HG03520 (cell line): ENCODE data around the gene MTMR10.
A peak's percentile ranks its signal among the peaks of the same experiment; 100 is the strongest.

ENCODE experiments used
- ATAC-seq: cut with Tn5 transposase; IDR thresholded peaks from one replicate; pipeline ENCODE4 v1.9.1; 2021; ENCODE audit warnings: mild to moderate bottlenecking, moderate library complexity; ENCODE audit not compliant: unreplicated experiment

MTMR10 gene, protein sequence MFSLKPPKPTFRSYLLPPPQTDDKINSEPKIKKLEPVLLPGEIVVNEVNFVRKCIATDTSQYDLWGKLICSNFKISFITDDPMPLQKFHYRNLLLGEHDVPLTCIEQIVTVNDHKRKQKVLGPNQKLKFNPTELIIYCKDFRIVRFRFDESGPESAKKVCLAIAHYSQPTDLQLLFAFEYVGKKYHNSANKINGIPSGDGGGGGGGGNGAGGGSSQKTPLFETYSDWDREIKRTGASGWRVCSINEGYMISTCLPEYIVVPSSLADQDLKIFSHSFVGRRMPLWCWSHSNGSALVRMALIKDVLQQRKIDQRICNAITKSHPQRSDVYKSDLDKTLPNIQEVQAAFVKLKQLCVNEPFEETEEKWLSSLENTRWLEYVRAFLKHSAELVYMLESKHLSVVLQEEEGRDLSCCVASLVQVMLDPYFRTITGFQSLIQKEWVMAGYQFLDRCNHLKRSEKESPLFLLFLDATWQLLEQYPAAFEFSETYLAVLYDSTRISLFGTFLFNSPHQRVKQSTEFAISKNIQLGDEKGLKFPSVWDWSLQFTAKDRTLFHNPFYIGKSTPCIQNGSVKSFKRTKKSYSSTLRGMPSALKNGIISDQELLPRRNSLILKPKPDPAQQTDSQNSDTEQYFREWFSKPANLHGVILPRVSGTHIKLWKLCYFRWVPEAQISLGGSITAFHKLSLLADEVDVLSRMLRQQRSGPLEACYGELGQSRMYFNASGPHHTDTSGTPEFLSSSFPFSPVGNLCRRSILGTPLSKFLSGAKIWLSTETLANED

GRCh38 chr15:30991255-30992235 is at the start of gene MTMR10:
Gene MTMR10 (minus strand): TSS chr15:30991628. CDS start chr15:30991506, 122 bp downstream.
- peak; percentile 86 for ATAC-seq

DNA sequence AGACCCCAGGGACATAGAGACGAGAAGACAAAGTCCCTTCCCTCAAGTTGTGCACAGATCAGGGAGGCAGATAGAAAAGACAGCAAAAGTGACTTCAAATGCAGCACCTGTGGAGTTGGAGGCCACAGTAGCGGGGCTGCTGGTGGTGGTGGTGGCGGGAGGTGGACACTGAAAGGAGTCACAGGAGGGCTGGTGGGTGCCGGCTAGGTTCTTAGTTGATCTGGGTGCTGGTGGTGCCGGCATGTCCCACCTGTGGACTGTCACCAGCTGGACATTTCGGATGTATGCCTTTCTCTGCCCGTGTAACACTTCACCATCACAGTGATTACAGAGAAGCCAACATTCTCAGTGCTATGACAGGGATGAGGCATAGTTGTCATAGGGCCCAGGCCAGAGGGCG is 49.2 kb upstream of the MTMR10 start:
- ATAC-seq = no peak

GRCh38 chr15:31039961-31040360 is 48.5 kb upstream of the MTMR10 start:
- no peak for ATAC-seq

GRCh38 chr15:31037731-31038477 is 46.5 kb upstream of the MTMR10 start:
- no peak for ATAC-seq

DNA sequence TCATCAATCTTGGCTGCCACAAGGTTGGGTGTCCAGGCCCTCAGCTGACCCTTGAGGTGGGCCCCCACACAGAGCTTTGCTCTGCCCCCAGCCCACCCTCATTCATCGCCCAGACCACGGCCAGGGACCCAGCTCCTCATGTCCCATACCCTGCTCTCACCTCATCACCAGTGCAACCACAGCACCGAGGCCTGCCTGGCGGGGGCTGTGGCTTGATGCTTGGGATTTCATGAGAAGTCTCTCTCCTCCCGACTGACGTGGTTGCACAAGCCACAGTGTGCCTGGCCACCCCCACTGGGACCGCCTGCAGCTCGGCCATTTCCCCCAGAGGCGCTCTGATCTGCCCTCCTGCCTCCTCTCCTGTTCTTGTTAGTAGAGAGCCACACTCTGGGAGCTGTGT is 45.4 kb upstream of the MTMR10 start:
- no peak for ATAC-seq

- ATAC-seq = no peak
These were observed 44.2 kb upstream of the MTMR10 start for GRCh38 chr15:31035610-31036009.

DNA sequence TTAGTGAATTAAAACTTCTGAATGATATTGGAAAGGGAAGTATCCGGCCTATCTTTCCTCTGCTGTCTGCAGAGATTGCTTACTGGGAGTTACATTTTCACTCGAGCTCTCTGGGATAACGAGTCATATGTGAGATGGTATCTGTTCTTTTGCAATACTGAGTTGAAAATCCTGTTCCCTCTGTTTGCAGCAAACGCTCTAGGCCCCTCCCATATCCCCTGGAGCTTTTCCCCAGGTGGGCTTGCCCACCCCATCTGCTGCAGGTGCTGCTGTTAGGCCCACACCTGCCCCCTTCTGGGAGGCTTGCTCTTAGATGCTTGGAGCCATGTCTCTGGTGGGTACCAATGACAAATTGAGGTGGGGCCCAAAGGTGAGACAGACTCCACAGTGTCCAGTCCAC is 42.7 kb upstream of the MTMR10 start:
- ATAC-seq = no peak

GRCh38 chr15:31032961-31033371 is 41.5 kb upstream of the MTMR10 start:
- no peak for ATAC-seq

GRCh38 chr15:31031471-31032067 is 40.1 kb upstream of the MTMR10 start:
- no peak for ATAC-seq

DNA sequence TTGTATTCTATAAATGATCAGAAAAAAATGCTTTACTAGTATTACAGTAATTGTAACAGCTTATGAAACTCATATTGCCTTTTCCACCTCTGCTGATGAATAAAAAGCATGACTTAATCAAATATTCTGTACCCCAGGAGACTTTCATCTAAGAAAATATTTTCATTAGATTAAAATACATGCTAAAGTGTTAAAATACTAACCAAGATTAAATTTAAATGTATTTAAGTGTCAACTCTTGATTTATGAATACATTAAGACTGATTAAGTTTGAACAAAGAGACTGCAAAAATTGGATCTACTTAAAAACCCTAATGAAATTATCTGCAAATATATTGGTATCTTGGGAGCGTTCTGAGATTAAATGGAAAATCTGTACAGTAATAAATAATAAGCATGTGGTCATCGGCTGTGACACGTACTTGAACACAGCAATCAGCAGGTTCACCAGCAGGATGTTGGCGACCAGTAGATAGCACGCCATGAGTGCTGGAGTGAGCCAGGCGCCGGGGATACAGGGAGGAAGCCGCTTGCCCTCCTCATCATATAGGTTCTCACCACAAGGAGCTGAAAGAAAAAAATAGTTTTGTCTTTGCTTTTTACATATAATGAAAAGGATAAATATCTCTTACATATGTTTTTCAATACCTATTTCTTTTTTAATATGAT is 36.6 kb upstream of the MTMR10 start:
- no peak for ATAC-seq

DNA sequence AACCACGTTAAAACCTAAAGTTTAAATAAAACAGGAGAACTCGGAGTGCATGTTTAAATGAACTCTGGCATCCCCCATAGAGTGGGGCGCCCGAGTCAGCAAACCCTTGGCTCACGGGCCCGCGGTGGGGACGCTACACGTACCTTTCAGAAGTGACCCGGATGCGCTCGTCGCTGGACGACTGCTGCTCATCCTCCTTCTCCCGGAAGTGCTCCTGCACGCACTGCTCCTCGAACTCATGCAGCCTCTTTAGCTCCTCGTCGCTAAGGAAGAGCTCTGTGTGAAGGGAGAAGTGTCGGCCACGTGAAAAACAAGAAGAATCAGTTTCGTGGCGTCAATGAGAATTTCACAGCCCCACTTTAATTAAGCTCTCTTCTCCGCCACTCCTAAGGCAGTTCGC is 34.6 kb upstream of the MTMR10 start:
- no peak for ATAC-seq

GRCh38 chr15:31024979-31025378 is 33.6 kb upstream of the MTMR10 start:
- ATAC-seq = no peak

GRCh38 chr15:31024330-31024729 is 32.9 kb upstream of the MTMR10 start:
- ATAC-seq = no peak

DNA sequence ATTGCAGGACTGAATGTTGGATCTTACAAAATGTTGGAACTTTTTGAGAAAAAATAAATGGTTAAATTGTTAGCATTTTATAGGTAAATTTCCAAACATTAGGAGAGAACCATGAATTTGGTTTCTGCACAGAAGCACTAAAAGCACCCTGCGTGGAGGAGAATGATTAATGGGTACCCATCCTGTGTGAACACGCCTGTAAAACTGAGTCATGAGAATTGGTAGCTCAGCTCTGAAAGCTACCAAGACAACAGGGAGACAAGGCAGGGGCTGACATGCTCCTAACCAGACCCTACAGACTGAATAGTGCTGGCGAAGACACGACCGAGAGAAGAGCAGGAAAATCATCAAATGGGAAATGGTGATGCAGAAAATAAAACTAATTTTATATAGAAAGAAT is 32.4 kb upstream of the MTMR10 start:
- no peak for ATAC-seq

DNA sequence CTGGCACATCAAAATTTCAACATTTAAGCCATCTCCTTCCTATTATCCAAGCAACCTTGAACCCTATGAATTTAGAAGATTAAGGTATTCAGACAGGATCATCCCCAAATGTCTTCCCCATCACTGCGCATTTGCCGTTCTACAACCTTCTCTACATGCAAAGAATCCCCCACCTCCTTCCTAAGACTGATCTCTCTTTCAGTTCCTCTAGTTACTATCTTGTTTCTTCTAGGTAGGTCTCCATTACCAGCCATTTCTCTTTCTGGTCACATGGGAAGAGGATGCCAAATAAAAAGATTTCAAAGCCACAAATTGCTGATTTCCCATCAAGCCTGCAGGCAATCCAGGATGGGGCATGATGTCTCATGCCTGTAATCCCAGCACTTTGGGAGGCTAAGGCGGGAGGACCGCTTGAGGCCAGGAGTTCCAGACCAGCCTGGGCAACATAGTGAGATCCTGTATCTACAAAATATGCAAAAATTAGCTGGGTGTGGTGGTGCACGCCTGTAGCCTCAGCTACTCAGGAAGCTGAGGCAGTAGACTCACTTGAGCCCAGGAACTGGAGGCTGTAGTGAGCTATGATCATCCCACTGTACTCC is 29.7 kb upstream of the MTMR10 start:
- no peak for ATAC-seq

GRCh38 chr15:31020542-31020941 is 29.1 kb upstream of the MTMR10 start:
- ATAC-seq = no peak

DNA sequence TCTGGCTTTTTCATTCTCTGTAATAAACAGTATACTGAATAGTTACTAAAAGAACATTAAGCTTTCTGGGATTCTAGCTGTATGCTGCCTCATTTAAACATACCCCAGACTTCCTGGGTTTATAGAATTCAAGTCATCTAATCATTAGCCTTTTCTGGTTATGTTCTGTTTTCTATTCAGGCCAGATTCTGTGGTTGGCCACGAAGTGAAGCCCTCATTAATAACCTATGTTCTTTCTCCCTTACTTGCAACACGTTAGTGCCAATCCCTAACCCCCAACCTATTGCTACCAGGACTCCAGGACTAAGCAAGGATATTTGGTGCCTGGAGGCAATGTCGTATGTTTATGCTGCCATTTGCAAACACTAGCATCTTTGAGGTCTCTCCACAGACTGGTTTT is 28.6 kb upstream of the MTMR10 start:
- ATAC-seq = no peak

- no peak for ATAC-seq
These were observed 25.9 kb upstream of the MTMR10 start for GRCh38 chr15:31017311-31017710.

- ATAC-seq = no peak
These were observed 25.1 kb upstream of the MTMR10 start for GRCh38 chr15:31016446-31016915.
